ACC112 (cell line): ENCODE data around the gene MRI1.

Experiments used
- H2AFZ ChIP-seq: fragments of 200-600 bp; sonication (generic); one replicate; pipeline ENCODE4 v1.6.0; 2017; ENCODE audit warnings: antibody characterized with exemption, low read length; ENCODE audit not compliant: unreplicated experiment
- H3K27ac ChIP-seq: fragments of 200-600 bp; sonication (generic); 2 replicates; pipeline ENCODE4 v1.5.1; 2014; ENCODE audit warnings: low read depth, mild to moderate bottlenecking, antibody characterized with exemption, low read length, moderate library complexity
- H3K27me3 ChIP-seq: fragments of 200-600 bp; sonication (generic); 2 replicates; pipeline ENCODE4 v1.6.1; 2014; ENCODE audit warnings: mild to moderate bottlenecking, antibody characterized with exemption, low read length, moderate library complexity, mixed read lengths; ENCODE audit not compliant: insufficient read depth
- H3K36me3 ChIP-seq: fragments of 200-600 bp; sonication (generic); 2 replicates; pipeline ENCODE4 v1.6.1; 2016; ENCODE audit warnings: mild to moderate bottlenecking, antibody characterized with exemption, low read length, moderate library complexity, mixed read lengths; ENCODE audit not compliant: insufficient read depth
- H3K4me1 ChIP-seq: fragments of 200-600 bp; sonication (generic); one replicate; pipeline ENCODE4 v1.6.1; 2016; ENCODE audit warnings: low read length, mixed read lengths; ENCODE audit not compliant: insufficient read depth, unreplicated experiment, control insufficient read depth
- H3K4me3 ChIP-seq: fragments of 200-600 bp; sonication (generic); 2 replicates; pipeline ENCODE4 v1.5.1; 2014; ENCODE audit warnings: mild to moderate bottlenecking, low read depth, low read length
- H3K79me2 ChIP-seq: fragments of 200-600 bp; sonication (generic); one replicate; pipeline ENCODE4 v1.6.0; 2016; ENCODE audit warnings: low read length; ENCODE audit not compliant: control insufficient read depth, unreplicated experiment, insufficient read depth

Gene MRI1

DNA sequence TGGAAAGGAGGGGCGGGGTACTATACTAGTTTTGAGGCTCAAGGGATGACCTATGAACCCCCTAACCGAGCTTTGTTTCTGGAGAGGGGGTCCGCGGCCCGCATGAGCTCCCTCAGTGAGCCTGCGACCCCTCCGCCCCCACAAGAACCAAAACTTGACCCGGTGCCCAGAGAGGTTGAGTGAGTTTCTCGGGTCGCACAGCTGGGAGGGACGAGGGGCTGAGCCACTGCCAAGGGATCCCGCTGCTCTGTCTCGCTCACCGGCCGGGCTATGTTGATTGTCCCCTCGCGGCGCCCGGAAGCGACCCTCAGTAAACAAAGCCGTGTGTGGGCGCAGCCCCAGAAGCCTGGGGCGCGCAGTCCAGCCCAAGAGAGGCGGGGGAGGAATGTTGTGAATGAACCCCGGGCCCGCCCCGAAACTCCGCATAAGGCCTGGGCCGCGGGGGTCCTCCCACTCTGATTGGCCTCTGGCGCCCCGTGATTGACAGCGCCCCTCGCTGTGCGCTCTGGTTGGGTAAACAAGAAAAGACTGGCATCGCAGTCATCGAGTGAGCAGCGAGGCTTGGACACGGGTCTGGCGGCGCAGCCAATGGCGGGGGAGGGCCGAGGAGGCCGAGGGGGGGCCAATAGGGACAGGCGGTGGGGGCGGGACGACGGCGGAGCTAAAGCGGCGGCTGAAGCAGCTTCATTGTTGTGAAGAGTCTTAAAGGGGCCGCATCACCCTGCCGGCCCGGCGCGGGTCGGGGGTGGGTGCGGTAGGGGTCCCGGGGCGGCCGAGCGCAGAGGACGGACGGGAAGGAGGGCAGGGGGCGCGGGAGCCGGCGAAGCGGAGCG is 30.7 kb downstream of the MRI1 start, which contains the start of gene ZSWIM4:
TSS of gene ZSWIM4 (plus strand) at position 687 of the 833 bp plus-strand sequence. CDS start 206 bp downstream, outside the sequence.
- peaks cover 19% of the 10 kb centered on the region for H3K4me1 ChIP-seq
- H3K27ac ChIP-seq, result peak within 1 kb of the TSS; percentile 91
- H3K36me3 ChIP-seq, result no peaks in the 10 kb centered on the region
- peaks cover 5% of the 10 kb centered on the region for H3K79me2 ChIP-seq
- H3K4me3 ChIP-seq, result peak within 1 kb of the TSS; percentile 88
- H2AFZ ChIP-seq, result peak within 1 kb of the TSS; percentile 8
- H3K27me3 ChIP-seq, result no peaks in the 10 kb centered on the region

DNA sequence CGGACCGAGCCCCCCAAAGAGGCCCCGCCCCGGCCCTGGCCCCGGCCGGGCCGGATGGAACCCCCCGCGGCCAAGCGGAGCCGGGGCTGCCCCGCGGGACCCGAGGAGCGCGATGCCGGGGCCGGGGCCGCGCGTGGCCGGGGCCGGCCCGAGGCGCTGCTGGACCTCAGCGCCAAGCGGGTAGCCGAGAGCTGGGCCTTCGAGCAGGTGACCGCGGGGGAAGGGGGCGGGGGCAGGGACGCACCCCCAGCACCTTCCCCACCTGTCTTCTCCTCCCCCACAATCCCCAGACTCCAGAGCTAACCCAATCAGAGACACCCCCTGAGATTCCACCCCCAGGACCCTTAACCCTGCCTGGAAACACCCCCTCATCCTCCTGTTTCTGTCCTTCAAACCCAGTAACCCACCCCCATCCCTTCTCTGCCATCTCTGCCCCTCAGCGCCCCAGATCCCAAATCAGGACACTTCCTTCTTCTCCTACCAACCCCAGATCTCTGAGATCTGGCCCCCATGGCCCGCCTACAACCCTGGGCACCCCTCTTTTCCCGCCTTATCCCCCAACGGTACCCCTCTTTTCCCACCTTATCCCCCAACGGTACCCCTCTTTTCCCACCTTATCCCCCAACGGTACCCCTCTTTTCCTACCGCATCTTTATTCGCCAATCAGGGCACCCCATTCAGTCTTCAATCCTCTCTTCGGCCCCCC is 31.4 kb downstream of the MRI1 start:
- H3K27ac ChIP-seq, result peak overlapping the region; percentile 91
- H3K4me1 ChIP-seq, result peaks cover 19% of the 10 kb centered on the region
- H2AFZ ChIP-seq, result no peak overlapping the region
- no peaks in the 10 kb centered on the region for H3K27me3 ChIP-seq
- H3K4me3 ChIP-seq, result peak overlapping the region; percentile 88
- H3K36me3 ChIP-seq, result no peaks in the 10 kb centered on the region
- H3K79me2 ChIP-seq, result peaks cover 5% of the 10 kb centered on the region

DNA sequence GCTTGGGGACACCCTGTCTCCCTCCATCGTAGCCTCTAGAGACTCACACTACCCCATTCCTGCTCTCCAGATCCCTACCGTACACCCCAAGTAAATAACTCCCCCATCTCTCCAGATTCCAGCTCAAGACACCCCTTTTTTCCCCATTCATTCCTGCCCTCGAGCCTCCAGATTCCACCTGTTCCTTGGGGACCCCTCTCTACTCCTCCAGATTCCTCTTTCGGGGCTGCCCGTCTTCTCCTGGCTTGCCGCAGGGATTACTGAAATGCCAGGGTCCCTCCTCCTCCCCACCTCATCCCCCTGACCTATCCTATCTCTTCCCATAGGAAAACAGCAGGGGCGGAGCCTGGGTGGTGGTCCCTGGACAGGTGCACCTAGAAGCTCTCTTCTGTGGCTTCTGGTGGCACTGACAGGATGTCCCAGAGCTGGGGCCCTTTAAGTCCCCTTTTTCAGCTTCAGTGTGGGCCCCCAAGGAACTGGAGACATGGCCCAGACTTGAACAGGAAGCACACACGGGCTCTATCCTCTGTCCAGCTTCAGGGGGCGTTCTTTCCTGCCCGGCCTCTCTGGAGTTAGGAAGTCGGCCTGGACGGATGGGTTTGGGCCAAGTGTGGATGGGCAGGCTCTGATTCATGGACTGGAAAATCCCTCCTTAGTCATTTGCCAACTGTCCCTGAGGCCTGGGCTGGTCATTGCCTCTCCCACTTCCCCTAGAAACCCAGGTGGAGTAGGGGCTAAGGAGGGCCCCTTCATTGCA is 32.2 kb downstream of the MRI1 start:
- H3K79me2 ChIP-seq, result peaks cover 5% of the 10 kb centered on the region
- no peaks in the 10 kb centered on the region for H3K36me3 ChIP-seq
- H3K27ac ChIP-seq, result peak overlapping the region; percentile 91
- peak overlapping the region; percentile 88 for H3K4me3 ChIP-seq
- H3K4me1 ChIP-seq, result peaks cover 19% of the 10 kb centered on the region
- H2AFZ ChIP-seq, result no peak overlapping the region
- no peaks in the 10 kb centered on the region for H3K27me3 ChIP-seq

DNA sequence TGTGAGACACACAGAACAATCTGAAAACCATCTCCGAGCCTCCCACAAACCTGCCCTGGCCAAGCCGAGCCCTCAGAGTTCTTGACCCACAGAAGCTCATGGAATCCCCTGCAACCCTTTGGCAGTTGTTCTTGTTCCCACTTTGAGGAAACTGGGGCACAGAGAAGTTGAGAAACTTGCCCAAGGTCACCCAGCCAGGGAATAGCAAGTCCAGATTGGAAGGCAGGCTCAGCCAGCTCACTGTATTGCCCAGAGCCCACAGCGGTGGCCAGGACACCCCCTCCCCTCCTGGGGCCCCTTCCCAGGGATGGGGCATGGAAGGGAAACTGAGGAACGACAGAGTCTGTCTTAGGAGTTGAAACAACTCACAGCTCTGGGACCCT is 32.7 kb downstream of the MRI1 start:
- no peaks in the 10 kb centered on the region for H3K36me3 ChIP-seq
- peaks cover 5% of the 10 kb centered on the region for H3K79me2 ChIP-seq
- peak overlapping the region; percentile 91 for H3K27ac ChIP-seq
- H3K4me1 ChIP-seq, result peaks cover 19% of the 10 kb centered on the region
- no peaks in the 10 kb centered on the region for H3K27me3 ChIP-seq
- H2AFZ ChIP-seq, result no peak overlapping the region
- peak overlapping the region; percentile 88 for H3K4me3 ChIP-seq

DNA sequence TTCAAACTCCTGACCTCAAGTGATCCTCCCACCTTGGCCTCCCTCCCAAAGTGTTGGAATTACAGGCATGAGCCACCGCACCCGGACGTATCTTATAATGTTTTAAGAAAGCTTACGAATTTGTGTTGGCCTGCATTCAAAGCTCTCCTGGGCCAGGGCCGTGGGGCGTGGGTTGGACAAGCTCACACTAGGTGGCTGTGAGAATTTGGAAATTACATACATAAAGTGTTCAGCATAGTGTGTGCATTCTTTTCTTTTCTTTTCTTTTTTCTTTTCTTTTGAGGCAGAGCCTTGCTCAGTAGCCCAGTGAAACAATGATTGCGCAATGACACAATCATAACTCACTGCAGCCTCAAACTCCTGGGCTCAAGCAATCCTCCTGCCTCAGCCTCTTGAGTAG is 33.5 kb downstream of the MRI1 start:
- peaks cover 5% of the 10 kb centered on the region for H3K79me2 ChIP-seq
- peak overlapping the region; percentile 91 for H3K27ac ChIP-seq
- no peak overlapping the region for H3K4me3 ChIP-seq
- H3K36me3 ChIP-seq, result no peaks in the 10 kb centered on the region
- H3K4me1 ChIP-seq, result peaks cover 19% of the 10 kb centered on the region
- no peaks in the 10 kb centered on the region for H3K27me3 ChIP-seq
- no peak overlapping the region for H2AFZ ChIP-seq

DNA sequence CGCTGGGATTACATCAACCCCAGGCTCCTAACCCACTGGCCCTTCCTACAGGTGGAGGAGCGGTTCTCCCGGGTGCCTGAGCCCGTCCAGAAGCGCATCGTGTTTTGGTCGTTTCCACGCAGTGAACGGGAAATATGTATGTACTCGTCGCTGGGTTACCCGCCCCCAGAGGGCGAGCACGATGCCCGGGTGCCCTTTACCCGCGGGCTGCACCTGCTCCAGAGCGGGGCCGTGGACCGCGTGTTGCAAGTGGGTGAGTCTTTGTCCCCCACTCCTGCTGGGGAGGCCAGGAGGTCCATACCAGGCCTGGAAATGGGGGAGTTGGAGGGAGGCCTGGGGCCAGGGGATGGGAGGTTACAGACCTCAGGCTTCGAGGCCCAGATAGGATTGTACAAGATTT is 35.3 kb downstream of the MRI1 start:
- no peak overlapping the region for H3K27ac ChIP-seq
- peaks cover 13% of the 10 kb centered on the region for H3K4me1 ChIP-seq
- no peak overlapping the region for H3K4me3 ChIP-seq
- H3K27me3 ChIP-seq, result no peaks in the 10 kb centered on the region
- peaks cover 5% of the 10 kb centered on the region for H3K79me2 ChIP-seq
- no peak overlapping the region for H2AFZ ChIP-seq
- no peaks in the 10 kb centered on the region for H3K36me3 ChIP-seq

DNA sequence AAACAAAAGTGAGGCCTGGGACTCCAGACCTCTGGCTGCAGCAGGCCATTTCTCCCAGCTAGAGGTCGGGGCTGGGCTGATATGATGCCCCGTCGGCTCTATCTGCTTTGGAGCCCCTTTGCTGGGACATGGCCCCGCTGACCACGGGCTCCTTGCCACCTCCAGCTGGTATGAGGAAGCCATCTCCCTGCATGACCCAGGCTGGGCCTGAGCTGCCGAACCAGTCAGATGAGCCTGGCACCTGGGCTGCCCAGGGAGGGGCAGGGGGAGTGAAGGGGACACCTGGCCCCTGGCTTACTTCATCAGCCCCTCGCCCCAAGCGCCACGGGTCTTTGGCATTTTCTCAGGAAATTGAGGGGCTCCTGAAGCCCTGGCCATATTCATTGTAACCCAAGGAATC is 38.7 kb downstream of the MRI1 start:
- Histone ChIP-seq H3K27me3 (no peaks in the 10 kb centered on the region), H2AFZ (no peak overlapping the region), H3K36me3 (peaks cover 5% of the 10 kb centered on the region; the same call in 1 of the 2 replicates), H3K79me2 (no peaks in the 10 kb centered on the region), H3K27ac (no peak overlapping the region), H3K4me3 (no peak overlapping the region), H3K4me1 (peaks cover 4% of the 10 kb centered on the region)

DNA sequence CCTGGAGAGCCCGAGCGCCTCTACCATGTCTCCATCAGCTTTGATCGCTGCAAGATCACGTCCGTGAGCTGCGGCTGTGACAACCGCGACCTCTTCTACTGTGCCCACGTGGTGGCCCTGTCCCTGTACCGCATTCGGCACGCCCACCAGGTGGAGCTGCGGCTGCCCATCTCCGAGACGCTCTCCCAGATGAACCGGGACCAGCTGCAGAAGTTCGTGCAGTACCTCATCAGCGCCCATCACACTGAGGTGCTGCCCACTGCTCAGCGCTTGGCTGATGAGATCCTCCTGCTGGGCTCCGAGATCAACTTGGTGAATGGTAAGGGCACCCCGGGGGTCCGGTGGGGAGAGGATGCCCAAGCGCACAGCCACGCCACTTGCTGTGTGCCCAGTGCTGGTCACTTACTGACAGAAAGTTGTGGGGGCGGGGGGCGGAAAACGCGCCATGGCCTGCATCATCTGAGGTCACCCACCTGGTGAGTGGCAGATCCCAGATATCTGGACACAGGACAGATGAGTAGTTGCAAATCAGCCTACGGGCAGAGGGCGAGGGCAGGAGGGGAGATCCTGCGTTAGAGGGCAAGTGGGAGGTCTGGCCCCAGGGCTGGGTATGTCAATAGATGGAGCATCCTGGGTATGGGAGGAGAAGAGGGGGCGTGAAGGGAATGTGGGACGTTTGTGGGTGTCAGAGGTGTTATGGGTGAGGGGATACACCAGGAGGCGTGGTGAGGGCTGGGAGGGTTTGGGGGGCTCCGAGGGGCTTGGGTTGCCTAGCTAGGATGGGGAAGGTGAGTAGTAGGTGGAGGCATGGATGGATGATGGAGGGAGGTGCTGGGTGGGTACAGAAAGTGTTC is 40.7 kb downstream of the MRI1 start:
- Histone ChIP-seq H2AFZ (no peak overlapping the region), H3K4me1 (no peaks in the 10 kb centered on the region), H3K36me3 (peaks cover 6% of the 10 kb centered on the region; the same call in 1 of the 2 replicates), H3K27me3 (no peaks in the 10 kb centered on the region), H3K27ac (no peak overlapping the region), H3K79me2 (no peaks in the 10 kb centered on the region), H3K4me3 (no peak overlapping the region)

DNA sequence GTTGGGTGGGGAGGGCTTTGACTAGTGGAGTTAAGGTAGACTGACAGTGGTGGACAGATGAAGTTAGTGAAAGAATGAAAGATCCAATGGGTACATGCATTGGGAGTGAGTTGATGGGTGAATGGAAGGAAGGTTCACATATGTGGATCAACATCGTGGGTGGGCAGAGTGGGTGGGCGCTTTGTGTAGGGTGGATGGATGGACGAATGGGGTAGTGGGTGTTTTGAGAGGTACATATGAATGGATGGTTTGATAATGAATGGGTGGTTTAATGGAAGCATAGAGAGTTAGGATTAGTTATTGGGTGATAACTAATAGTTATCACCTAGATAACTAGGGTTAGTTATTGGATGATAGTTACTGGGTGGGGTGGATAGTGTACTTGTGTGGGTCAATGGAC is 42.4 kb downstream of the MRI1 start:
- peaks cover 6% of the 10 kb centered on the region; the same call in 1 of the 2 replicates for H3K36me3 ChIP-seq
- no peak overlapping the region for H2AFZ ChIP-seq

More for the DNA sequence above, 42.4 kb downstream of the MRI1 start:
- H3K27me3 ChIP-seq, result no peaks in the 10 kb centered on the region
- H3K27ac ChIP-seq, result no peak overlapping the region
- no peaks in the 10 kb centered on the region for H3K79me2 ChIP-seq
- H3K4me1 ChIP-seq, result no peaks in the 10 kb centered on the region
- no peak overlapping the region for H3K4me3 ChIP-seq
